Measurements from ENCODE around the gene SLC24A4.

Gene SLC24A4

DNA sequence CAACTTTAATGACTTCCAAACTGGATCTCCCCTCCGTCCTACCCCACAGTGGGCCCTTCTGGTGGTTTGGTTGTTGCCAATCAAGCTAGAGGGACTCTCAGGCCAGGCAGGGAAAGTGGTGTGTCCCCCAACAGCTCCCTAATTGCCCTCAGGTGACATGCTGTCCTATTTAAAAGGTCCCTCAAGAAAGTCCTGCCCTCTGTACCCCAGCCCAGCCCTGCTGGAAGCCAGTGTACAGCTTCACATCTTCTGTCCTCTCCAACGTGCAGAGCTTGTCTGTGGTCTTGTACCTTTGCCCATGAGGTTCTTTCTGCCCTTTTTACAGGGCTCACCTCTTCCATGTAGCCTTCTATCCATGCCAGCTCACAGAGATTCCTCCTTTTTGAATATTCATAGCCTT lies 194.8 kb downstream of the SLC24A4 start:
- no peaks in the 10 kb centered on the region for H3K9me3 ChIP-seq (ENCODE audit: insufficient read depth, low read depth, low read length)
- no peak overlapping the region for H3K9ac ChIP-seq (ENCODE audit: low read depth, low read length)
- peaks cover 41% of the 10 kb centered on the region for H3K27me3 ChIP-seq (ENCODE audit: insufficient read depth, low read length)
- H3K4me3 ChIP-seq (ENCODE audit: low read length): no peak overlapping the region
- WGBS: 72% methylated on average over 2 of the region's 2 CpGs
- no peaks in the 10 kb centered on the region for H3K4me1 ChIP-seq (ENCODE audit: insufficient read depth, low read length)
- no peaks in the 10 kb centered on the region for H3K36me3 ChIP-seq (ENCODE audit: insufficient read depth, low read length)
- no peak overlapping the region for H3K27ac ChIP-seq (ENCODE audit: low read depth, low read length)

DNA sequence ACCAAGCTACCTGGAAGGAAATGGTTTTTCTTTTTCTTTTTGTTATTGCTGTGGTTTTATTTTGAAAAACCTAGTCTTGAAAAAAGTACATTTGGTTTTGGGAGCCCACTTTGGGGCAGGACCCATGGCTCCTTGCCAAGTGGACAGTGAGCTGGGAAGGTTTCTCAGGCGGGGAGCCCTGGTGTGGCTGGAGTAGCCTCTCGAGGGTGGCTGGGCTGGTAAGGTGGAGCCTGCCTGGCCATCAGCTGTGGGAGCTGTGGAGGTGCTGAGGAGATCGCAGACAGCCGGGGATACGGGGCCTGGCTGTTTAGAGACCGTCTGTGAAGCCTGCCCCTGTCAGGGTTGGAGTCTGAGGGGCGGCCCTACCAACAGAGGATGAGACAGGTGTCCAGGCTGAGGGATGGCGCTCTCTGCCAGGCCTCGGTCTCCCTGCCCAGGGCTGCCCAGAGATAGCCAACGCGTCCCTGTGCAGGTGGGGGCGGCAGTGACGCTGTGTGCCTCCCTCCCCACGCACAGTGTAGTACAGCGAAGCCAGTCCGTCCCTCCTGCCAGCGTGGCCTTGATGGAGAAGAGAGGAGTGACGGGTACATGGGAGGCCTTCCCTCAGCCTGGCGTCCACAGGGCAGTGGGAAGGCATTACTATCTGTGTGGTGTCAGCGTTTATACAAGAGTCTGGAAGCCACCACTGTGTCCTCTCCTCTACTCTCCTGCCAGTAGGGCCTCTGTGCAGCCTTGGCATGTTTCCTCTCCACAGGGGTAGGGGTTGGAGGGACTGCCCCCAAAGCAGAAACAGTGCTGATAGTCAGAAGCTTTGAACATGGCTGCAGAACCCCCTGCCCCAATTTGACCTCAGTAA lies 196.5 kb downstream of the SLC24A4 start:
- Histone ChIP-seq H3K9ac (ENCODE audit: low read depth, low read length) (no peak overlapping the region), H3K36me3 (ENCODE audit: insufficient read depth, low read length) (no peaks in the 10 kb centered on the region), H3K9me3 (ENCODE audit: insufficient read depth, low read depth, low read length) (no peaks in the 10 kb centered on the region), H3K4me1 (ENCODE audit: insufficient read depth, low read length) (no peaks in the 10 kb centered on the region), H3K27ac (ENCODE audit: low read depth, low read length) (no peak overlapping the region), H3K27me3 (ENCODE audit: insufficient read depth, low read length) (peaks cover 23% of the 10 kb centered on the region), H3K4me3 (ENCODE audit: low read length) (no peak overlapping the region)
- WGBS: 89% methylated on average over 20 of the region's 20 CpGs

DNA sequence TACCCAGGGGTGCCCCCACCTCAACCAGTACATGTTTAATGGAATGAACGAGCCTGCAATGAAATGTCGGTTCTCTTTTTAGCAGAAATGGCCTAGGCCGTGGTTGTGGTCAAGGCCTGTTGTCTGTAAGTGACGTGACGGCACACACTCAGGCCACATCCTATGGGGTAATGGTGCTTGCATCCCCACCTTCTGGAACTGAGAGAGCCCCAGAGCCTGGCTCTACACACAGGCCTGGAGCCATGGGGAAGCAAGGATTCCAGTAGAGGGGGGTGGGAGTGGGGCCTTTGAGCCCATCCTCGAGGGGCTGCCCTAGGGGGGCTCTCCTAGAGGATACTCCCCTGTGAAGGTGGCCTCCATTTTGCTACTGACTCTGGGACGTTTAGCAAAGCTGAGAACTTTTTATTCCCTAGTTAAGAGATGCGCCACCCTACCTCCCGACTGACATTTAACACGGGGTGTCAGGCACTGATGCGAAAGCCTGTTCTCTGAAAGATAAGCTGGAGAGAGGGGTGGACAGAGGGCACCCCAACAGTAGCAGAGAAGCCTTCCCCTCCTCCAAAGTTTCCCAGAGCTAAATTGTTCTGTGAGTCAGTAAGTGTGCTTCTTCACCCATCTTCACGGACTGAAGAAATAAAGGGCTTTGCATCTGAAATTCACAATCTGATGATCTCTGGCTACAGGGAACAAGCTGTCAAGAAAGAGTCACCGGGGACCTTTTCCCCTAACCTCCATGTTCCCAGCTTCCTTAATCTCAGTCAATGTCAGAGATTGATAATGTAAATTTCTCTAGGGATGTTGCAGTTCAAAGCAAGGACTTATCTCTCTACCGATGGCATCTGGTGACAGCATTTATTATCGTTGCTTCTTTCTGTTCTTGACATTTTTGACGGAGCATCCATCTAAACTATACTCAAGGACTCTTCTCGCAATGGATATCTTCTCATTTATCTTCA lies 197.4 kb downstream of the SLC24A4 start:
- H3K27ac ChIP-seq (ENCODE audit: low read depth, low read length): no peak overlapping the region
- no peak overlapping the region for H3K9ac ChIP-seq (ENCODE audit: low read depth, low read length)
- no peak overlapping the region for H3K4me3 ChIP-seq (ENCODE audit: low read length)
- H3K4me1 ChIP-seq (ENCODE audit: insufficient read depth, low read length): no peaks in the 10 kb centered on the region
- H3K9me3 ChIP-seq (ENCODE audit: insufficient read depth, low read depth, low read length): no peaks in the 10 kb centered on the region
- 89% methylated on average over 17 of the region's 17 CpGs for WGBS
- no peaks in the 10 kb centered on the region for H3K36me3 ChIP-seq (ENCODE audit: insufficient read depth, low read length)
- peaks cover 14% of the 10 kb centered on the region for H3K27me3 ChIP-seq (ENCODE audit: insufficient read depth, low read length)

DNA sequence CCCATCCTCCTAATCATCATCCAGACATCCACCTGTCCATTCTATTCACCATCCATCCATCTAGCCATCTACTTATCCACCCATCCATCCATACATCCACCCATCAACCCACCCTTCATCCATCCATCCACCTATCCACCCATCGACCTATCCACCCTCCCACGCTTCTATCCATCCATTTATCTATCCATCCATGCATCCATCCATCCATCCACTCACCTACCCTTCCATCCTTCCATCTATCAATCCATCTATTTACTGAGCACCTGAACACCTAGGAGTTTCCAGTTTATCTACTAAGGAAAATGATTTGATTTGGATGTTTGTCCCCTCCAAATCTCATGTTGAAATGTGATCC lies 198.1 kb downstream of the SLC24A4 start:
- no peak overlapping the region for H3K27ac ChIP-seq (ENCODE audit: low read depth, low read length)
- H3K27me3 ChIP-seq (ENCODE audit: insufficient read depth, low read length): peaks cover 8% of the 10 kb centered on the region
- H3K4me3 ChIP-seq (ENCODE audit: low read length): no peak overlapping the region
- no peaks in the 10 kb centered on the region for H3K4me1 ChIP-seq (ENCODE audit: insufficient read depth, low read length)
- H3K36me3 ChIP-seq (ENCODE audit: insufficient read depth, low read length): no peaks in the 10 kb centered on the region
- no peaks in the 10 kb centered on the region for H3K9me3 ChIP-seq (ENCODE audit: insufficient read depth, low read depth, low read length)
- 94% methylated on average over 2 of the region's 2 CpGs for WGBS
- H3K9ac ChIP-seq (ENCODE audit: low read depth, low read length): no peak overlapping the region

DNA sequence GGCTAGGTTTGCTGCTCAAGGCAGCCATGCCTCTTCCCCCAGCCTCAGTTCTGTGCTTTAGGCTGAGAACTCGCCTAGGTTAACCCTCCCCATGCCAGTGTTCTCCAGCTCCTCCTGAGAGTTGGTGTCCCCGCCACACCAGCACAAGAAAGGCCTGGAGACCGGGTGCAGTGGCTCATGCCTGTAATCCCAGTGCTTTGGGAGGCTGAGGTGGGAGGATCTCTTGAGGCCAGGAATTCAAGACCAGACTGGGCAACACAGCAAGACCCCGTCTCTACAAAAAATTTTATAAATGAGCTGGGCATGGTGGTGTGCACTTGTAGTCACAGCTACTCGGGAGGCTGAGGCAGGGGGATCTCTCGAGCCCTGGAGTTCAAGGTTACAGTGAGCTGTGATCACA lies 200.8 kb downstream of the SLC24A4 start:
- WGBS: 89% methylated on average over 6 of the region's 6 CpGs
- H3K4me3 ChIP-seq (ENCODE audit: low read length): no peak overlapping the region
- no peaks in the 10 kb centered on the region for H3K4me1 ChIP-seq (ENCODE audit: insufficient read depth, low read length)
- H3K27me3 ChIP-seq (ENCODE audit: insufficient read depth, low read length): no peaks in the 10 kb centered on the region
- H3K36me3 ChIP-seq (ENCODE audit: insufficient read depth, low read length): no peaks in the 10 kb centered on the region
- no peak overlapping the region for H3K9ac ChIP-seq (ENCODE audit: low read depth, low read length)
- no peaks in the 10 kb centered on the region for H3K9me3 ChIP-seq (ENCODE audit: insufficient read depth, low read depth, low read length)
- no peak overlapping the region for H3K27ac ChIP-seq (ENCODE audit: low read depth, low read length)

DNA sequence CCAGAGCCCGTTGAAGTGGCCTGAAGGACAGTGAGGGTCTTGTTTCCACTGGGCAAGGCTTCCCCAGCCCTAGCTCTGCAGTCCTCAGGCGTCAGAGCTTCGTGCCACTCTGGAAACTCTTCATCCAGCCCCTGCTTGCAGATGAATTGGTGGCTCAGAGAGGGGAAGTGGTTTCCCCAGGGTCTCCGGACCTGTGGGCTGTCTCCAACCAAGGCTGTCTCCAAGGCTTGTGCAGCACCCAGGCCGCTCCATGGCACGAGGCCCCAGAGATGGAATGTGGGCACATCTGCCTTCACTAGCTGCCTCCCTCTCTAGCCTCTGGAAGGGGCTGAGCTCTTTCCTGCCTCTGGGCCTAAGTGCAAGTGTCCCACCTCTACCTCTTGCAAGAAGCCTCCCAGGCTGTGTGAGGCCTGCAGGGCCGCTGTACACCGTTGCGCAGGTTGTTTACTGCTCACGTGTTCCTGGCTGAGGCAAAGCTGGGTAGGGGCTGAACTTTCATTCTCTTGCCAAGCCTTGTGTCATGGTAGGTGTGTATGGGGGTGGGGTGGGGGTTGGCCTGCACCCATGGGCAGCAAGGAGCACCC lies 201.7 kb downstream of the SLC24A4 start:
- no peak overlapping the region for H3K9ac ChIP-seq (ENCODE audit: low read depth, low read length)
- H3K4me3 ChIP-seq (ENCODE audit: low read length): no peak overlapping the region
- H3K27me3 ChIP-seq (ENCODE audit: insufficient read depth, low read length): no peaks in the 10 kb centered on the region
- H3K27ac ChIP-seq (ENCODE audit: low read depth, low read length): no peak overlapping the region
- WGBS: 93% methylated on average over 10 of the region's 10 CpGs
- H3K9me3 ChIP-seq (ENCODE audit: insufficient read depth, low read depth, low read length): no peaks in the 10 kb centered on the region
- H3K36me3 ChIP-seq (ENCODE audit: insufficient read depth, low read length): no peaks in the 10 kb centered on the region
- no peaks in the 10 kb centered on the region for H3K4me1 ChIP-seq (ENCODE audit: insufficient read depth, low read length)

DNA sequence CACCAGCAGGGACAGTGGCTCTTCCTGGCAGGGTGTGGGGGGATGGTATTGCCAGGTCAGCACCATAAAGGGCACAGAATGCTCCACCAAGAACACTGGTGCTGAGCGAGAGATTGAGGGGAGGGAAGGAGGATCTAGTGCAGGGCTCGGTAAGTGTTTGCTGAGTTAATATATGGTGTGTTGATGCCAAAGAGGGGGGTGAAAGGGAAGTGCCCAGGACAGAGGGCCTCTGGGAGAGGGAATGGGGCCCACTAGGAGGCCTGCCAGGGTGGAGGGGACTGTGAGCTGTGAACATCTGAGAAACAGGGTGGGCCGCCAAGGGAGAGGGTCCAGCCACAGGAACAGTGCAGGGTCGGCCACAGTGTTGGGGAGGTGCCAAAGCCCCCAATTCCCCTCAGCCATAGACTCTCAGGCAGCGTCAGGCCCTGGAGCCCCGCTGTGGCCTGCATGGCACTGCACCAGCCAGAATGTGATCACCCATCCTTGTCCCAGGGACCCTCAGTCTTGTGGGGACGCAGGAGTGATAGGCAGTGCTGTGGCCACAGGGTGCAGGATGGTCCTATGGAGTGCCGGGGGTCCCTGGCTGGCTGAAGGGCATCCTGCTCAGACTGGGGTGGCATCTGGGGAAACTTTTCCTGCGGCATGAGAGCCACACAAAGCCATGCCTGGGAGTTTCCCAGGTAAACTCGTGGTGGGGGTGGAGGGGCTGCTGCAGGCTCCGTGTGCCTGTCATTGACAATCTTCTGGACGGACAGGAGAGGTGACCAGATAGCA lies 202.5 kb downstream of the SLC24A4 start:
- no peak overlapping the region for H3K27ac ChIP-seq (ENCODE audit: low read depth, low read length)
- no peaks in the 10 kb centered on the region for H3K9me3 ChIP-seq (ENCODE audit: insufficient read depth, low read depth, low read length)
- H3K4me1 ChIP-seq (ENCODE audit: insufficient read depth, low read length): no peaks in the 10 kb centered on the region
- no peak overlapping the region; the same call in 1 of the 2 replicates for H3K9ac ChIP-seq (ENCODE audit: low read depth, low read length)
- H3K27me3 ChIP-seq (ENCODE audit: insufficient read depth, low read length): no peaks in the 10 kb centered on the region
- H3K36me3 ChIP-seq (ENCODE audit: insufficient read depth, low read length): no peaks in the 10 kb centered on the region
- H3K4me3 ChIP-seq (ENCODE audit: low read length): no peak overlapping the region
- 94% methylated on average over 12 of the region's 12 CpGs for WGBS

DNA sequence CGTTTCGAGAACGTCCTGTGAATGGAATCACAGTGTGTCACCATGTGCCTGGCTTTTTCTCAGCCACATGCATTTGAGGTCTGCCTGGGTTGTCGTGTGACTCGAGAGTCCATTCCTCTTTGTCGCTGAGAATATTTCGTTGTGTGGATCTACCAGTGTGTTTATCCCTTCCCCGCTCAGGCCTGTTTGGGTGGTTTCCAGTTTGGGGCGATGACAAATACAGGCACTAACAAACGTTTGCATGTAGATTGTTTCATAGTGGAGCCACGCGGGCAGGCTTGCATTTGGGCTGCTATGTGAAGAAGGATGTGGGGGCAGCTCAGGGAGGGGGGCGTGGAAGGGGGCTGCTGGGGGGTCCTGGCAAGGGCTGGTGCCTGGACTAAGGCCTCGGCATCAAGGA lies 204.8 kb downstream of the SLC24A4 start:
- Histone ChIP-seq H3K27ac (ENCODE audit: low read depth, low read length) (no peak overlapping the region), H3K4me3 (ENCODE audit: low read length) (no peak overlapping the region), H3K36me3 (ENCODE audit: insufficient read depth, low read length) (no peaks in the 10 kb centered on the region), H3K27me3 (ENCODE audit: insufficient read depth, low read length) (no peaks in the 10 kb centered on the region), H3K9me3 (ENCODE audit: insufficient read depth, low read depth, low read length) (no peaks in the 10 kb centered on the region), H3K4me1 (ENCODE audit: insufficient read depth, low read length) (no peaks in the 10 kb centered on the region), H3K9ac (ENCODE audit: low read depth, low read length) (no peak overlapping the region)
- 89% methylated on average over 14 of the region's 14 CpGs for WGBS

DNA sequence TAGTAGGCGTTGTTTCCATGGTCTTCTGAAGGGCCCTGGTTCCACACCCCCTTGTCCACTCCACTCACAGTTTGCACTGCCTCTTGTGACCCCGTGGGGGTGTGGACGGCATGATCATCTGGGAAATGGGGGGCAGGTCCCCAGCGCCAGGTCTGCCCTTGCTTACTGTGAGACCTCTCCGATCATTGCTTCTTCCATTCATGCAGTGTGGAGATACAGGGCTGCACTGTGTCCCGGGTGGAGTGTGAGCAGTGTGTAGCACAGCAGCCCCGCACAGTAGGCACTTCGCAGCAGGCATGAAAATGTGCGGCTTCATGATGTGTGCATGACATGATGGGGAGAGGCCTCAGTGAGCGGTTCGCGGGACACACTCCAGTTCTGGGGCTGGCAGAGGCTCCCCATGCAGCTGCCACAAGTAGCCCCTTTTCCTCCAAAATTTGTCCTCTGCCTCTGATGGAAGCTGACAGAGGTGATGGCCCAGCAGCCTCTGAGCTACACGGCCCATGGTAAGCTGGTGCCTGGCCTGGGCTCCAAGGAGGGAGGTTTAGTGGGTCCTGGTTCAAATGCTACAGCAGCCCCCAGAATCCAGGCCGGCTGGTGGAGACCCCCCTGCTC lies 205.6 kb downstream of the SLC24A4 start:
- H3K9me3 ChIP-seq (ENCODE audit: insufficient read depth, low read depth, low read length): no peaks in the 10 kb centered on the region
- H3K36me3 ChIP-seq (ENCODE audit: insufficient read depth, low read length): no peaks in the 10 kb centered on the region
- H3K4me3 ChIP-seq (ENCODE audit: low read length): no peak overlapping the region
- H3K27me3 ChIP-seq (ENCODE audit: insufficient read depth, low read length): no peaks in the 10 kb centered on the region
- WGBS: 96% methylated on average over 14 of the region's 14 CpGs
- no peak overlapping the region for H3K9ac ChIP-seq (ENCODE audit: low read depth, low read length)
- H3K4me1 ChIP-seq (ENCODE audit: insufficient read depth, low read length): no peaks in the 10 kb centered on the region
- no peak overlapping the region for H3K27ac ChIP-seq (ENCODE audit: low read depth, low read length)

DNA sequence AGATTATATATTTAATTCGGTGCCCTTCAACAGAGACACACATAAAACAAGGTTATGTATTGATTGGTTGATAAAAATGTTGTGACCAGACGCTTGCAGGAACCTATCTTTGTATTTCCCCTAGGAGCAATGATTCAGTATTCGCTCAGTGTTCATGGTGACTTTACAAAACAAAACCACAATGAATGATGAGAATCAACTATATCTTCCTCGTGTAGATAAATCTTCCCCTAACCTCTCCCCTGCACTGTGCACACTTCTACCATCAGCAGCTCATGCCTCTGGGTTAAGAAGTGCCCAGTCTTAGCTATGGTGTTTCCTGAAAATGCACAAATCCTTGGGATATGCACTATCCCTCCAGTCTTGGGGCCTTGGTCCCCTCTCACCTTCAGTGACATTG lies 206.9 kb downstream of the SLC24A4 start:
- Histone ChIP-seq H3K36me3 (ENCODE audit: insufficient read depth, low read length) (no peaks in the 10 kb centered on the region), H3K27me3 (ENCODE audit: insufficient read depth, low read length) (no peaks in the 10 kb centered on the region), H3K9me3 (ENCODE audit: insufficient read depth, low read depth, low read length) (no peaks in the 10 kb centered on the region), H3K27ac (ENCODE audit: low read depth, low read length) (no peak overlapping the region), H3K4me3 (ENCODE audit: low read length) (no peak overlapping the region), H3K9ac (ENCODE audit: low read depth, low read length) (no peak overlapping the region), H3K4me1 (ENCODE audit: insufficient read depth, low read length) (no peaks in the 10 kb centered on the region)
- 95% methylated on average over 3 of the region's 4 CpGs for WGBS
